Body of pancreas (tissue), 4 donors: ENCODE measurements around the gene DLGAP1.

ENCODE experiments used
- CTCF ChIP-seq, 7 experiments: fragments of 450-650 bp in 4 of 7; fragments of 200-600 bp in 3 of 7; sonication (generic) in 3 of 7; IDR thresholded peaks; one replicate each; pipeline ENCODE4 v1.5.1; 2016 to 2019; ENCODE audit warnings: antibody characterized with exemption in 7 of 7
- POLR2A ChIP-seq, 3 donors: fragments of 450-650 bp; IDR thresholded peaks; one replicate each; pipeline ENCODE4 v1.6.1; 2016; ENCODE audit warnings: antibody characterized with exemption in 3 of 3, mild to moderate bottlenecking in 2 of 3

DNA sequence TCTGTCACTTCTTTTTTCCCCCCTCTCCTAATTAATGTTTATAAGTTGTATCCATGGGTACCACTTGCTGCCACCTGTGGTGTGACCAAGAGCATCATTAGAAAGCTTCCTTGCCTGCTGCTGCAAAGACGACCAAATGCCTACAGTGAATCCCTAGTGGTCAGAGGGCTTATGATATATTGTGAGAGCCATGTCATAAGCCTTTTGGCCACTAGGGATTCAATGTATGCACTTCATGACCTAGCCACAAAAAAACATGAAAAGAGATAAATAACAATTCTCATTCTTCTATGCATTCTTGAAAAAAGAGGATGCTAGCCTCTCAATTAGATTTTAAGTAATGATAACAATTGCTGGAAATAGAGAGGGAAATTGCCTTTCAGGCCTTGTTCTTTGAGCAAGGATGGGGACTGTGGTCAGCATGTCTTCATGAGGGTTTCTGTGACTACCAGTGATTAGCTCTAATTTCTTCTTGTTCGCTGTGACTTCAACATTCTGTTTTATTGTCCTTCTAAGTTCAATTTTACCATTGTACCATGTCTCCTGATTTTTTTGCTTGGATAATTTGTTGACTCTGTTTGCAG, 569.8 kb downstream of the DLGAP1 start:
- TF ChIP-seq CTCF (IDR thresholded peaks at IDR 0.05) (no peak), POLR2A (IDR thresholded peaks at IDR 0.05) (no peak)
